HEK293 (cell line): Measurements from ENCODE around the gene ZNF692.
A peak's percentile ranks its signal among the peaks of the same experiment; 100 is the strongest.
"Not testable (repeated sequence)": the region's sequence is repeated elsewhere in the genome, so short reads cannot be mapped to it uniquely, and the experiment has no call there.

Experiments used
- CTCF ChIA-PET: fragments of 350-600 bp; formaldehyde crosslinking; extraction: SDS; loops from one replicate; lab custom pipeline; 2021; ENCODE audit warnings: antibody characterized with exemption; lab: Yijun Ruan, JAX
- POLR2A ChIA-PET: fragments of 300-600 bp; formaldehyde crosslinking; extraction: SDS; loops from one replicate; lab custom pipeline; 2020; ENCODE audit warnings: antibody characterized with exemption, inconsistent platforms; lab: Yijun Ruan, JAX
- H3K27ac ChIP-seq: fragments of 200-500 bp; sonication (Bioruptor generic); 2 replicates; pipeline ENCODE4 v1.5.1; 2014; ENCODE audit warnings: low read depth, low read length, control low read depth, inconsistent platforms; ENCODE audit errors: extremely low read depth
- H3K36me3 ChIP-seq, 2 experiments: fragments of 200-500 bp in 1 of 2; sonication (Bioruptor generic) in 1 of 2; 1 replicate in 1 of 2; 2 replicates in 1 of 2; pipeline ENCODE4 v1.5.1; 2014 to 2017; ENCODE audit warnings: inconsistent platforms in 2 of 2, low read length in 2 of 2; ENCODE audit not compliant: control insufficient read depth in 2 of 2, insufficient read depth in 1 of 2
- H3K4me1 ChIP-seq: fragments of 200-500 bp; sonication (Bioruptor generic); 2 replicates; pipeline ENCODE4 v1.5.1; 2014; ENCODE audit warnings: mild to moderate bottlenecking, low read length, inconsistent platforms; ENCODE audit not compliant: control insufficient read depth, insufficient read depth
- H3K4me3 ChIP-seq: 2 replicates; pipeline ENCODE4 v1.5.1; 2011; ENCODE audit warnings: low read depth, mild to moderate bottlenecking, control low read depth, low read length, moderate library complexity
- H3K9me3 ChIP-seq: fragments of 200-500 bp; sonication (Bioruptor generic); 2 replicates; pipeline ENCODE4 v1.5.1; 2014; ENCODE audit warnings: low read depth, low read length, inconsistent platforms; ENCODE audit not compliant: control insufficient read depth, insufficient read depth
- AEBP2 ChIP-seq: fragments of 450-650 bp; formaldehyde crosslinking; IDR thresholded peaks from 2 replicates; pipeline ENCODE4 v1.5.1; 2016; ENCODE audit warnings: missing biosample characterization, missing genetic modification characterization, borderline replicate concordance
- GLI4 ChIP-seq: fragments of 450-650 bp; formaldehyde crosslinking; IDR thresholded peaks from 2 replicates; pipeline ENCODE4 v1.5.1; 2016; ENCODE audit warnings: missing biosample characterization, missing genetic modification characterization
- KLF8 ChIP-seq: fragments of 450-650 bp; formaldehyde crosslinking; IDR thresholded peaks from 2 replicates; pipeline ENCODE4 v1.5.1; 2016; ENCODE audit warnings: missing biosample characterization, missing genetic modification characterization
- PBX3 ChIP-seq: sonication (generic); formaldehyde crosslinking; IDR thresholded peaks from 2 replicates; pipeline ENCODE4 v1.8.1; 2022; ENCODE audit warnings: mild to moderate bottlenecking, moderate library complexity, missing genetic modification reagents
- PRDM1 ChIP-seq: fragments of 450-650 bp; formaldehyde crosslinking; IDR thresholded peaks from 2 replicates; pipeline ENCODE4; 2016; ENCODE audit warnings: missing biosample characterization, missing genetic modification characterization
- SP3 ChIP-seq: fragments of 450-650 bp; formaldehyde crosslinking; IDR thresholded peaks from 2 replicates; pipeline ENCODE4 v1.5.1; 2016; ENCODE audit warnings: missing biosample characterization, missing genetic modification characterization
- TRIM28 ChIP-seq: IDR thresholded peaks from 2 replicates; pipeline ENCODE4 v1.6.1; 2011; ENCODE audit warnings: low read length, control low read depth, borderline replicate concordance
- ZBTB49 ChIP-seq: fragments of 450-650 bp; formaldehyde crosslinking; IDR thresholded peaks from 2 replicates; pipeline ENCODE4 v1.5.1; 2016; ENCODE audit warnings: missing biosample characterization, missing genetic modification characterization, low read depth
- ZNF140 ChIP-seq: fragments of 450-650 bp; formaldehyde crosslinking; IDR thresholded peaks from 2 replicates; pipeline ENCODE4 v1.5.1; 2016; ENCODE audit warnings: missing biosample characterization, missing genetic modification characterization
- ZNF146 ChIP-seq: fragments of 450-650 bp; formaldehyde crosslinking; IDR thresholded peaks from 2 replicates; pipeline ENCODE4 v1.5.1; 2016; ENCODE audit warnings: missing biosample characterization, missing genetic modification characterization
- ZNF2 ChIP-seq: fragments of 450-650 bp; formaldehyde crosslinking; IDR thresholded peaks from 2 replicates; pipeline ENCODE4 v1.5.1; 2016; ENCODE audit warnings: missing biosample characterization, missing genetic modification characterization
- ZNF335 ChIP-seq: fragments of 450-650 bp; formaldehyde crosslinking; conservative IDR thresholded peaks from 2 replicates; pipeline ENCODE4 v1.5.1; 2016; ENCODE audit warnings: missing biosample characterization, missing genetic modification characterization
- ZNF416 ChIP-seq: fragments of 450-650 bp; formaldehyde crosslinking; IDR thresholded peaks from 2 replicates; pipeline ENCODE4 v1.5.1; 2016; ENCODE audit warnings: missing biosample characterization, missing genetic modification characterization
- ZNF423 ChIP-seq: fragments of 450-650 bp; formaldehyde crosslinking; IDR thresholded peaks from 2 replicates; pipeline ENCODE4 v1.5.1; 2016; ENCODE audit warnings: missing biosample characterization, missing genetic modification characterization
- ZNF488 ChIP-seq: fragments of 450-650 bp; formaldehyde crosslinking; IDR thresholded peaks from 2 replicates; pipeline ENCODE4 v1.5.1; 2016; ENCODE audit warnings: missing biosample characterization, missing genetic modification characterization
- ZNF530 ChIP-seq: fragments of 450-650 bp; formaldehyde crosslinking; IDR thresholded peaks from 2 replicates; pipeline ENCODE4 v1.5.1; 2016; ENCODE audit warnings: low read depth, missing biosample characterization, missing genetic modification characterization
- ZNF555 ChIP-seq: fragments of 450-650 bp; formaldehyde crosslinking; conservative IDR thresholded peaks from 2 replicates; pipeline ENCODE4 v1.5.1; 2017; ENCODE audit warnings: missing biosample characterization, mild to moderate bottlenecking, missing genetic modification characterization, inconsistent platforms
- ZNF585B ChIP-seq: fragments of 450-650 bp; formaldehyde crosslinking; IDR thresholded peaks from 2 replicates; pipeline ENCODE4 v1.5.1; 2016; ENCODE audit warnings: missing biosample characterization, missing genetic modification characterization
- ZNF777 ChIP-seq: fragments of 450-650 bp; formaldehyde crosslinking; IDR thresholded peaks from 2 replicates; pipeline ENCODE4 v1.5.1; 2017; ENCODE audit warnings: missing biosample characterization, missing genetic modification characterization, borderline replicate concordance
- ZNF791 ChIP-seq: fragments of 450-650 bp; formaldehyde crosslinking; IDR thresholded peaks from 2 replicates; pipeline ENCODE4 v1.5.1; 2016; ENCODE audit warnings: missing biosample characterization, missing genetic modification characterization

ZNF692 gene

GRCh38 chr1:248831842-248832241 is 27.0 kb downstream of the ZNF692 start:
- Histone ChIP-seq H3K4me1 (no peaks in the 10 kb centered on the region), H3K27ac (no peak overlapping the region), H3K4me3 (no peak overlapping the region), H3K36me3 (no peaks in the 10 kb centered on the region), H3K9me3 (no peaks in the 10 kb centered on the region)
- TF ChIP-seq ZNF555 (tag by site-specific recombination), result no peak
- TF ChIP-seq SP3 (tag by site-specific recombination), result no peak
- no peak for TF ChIP-seq KLF8
- no peak for TF ChIP-seq GLI4
- TF ChIP-seq ZNF140, result no peak
- no peak for TF ChIP-seq PBX3
- TF ChIP-seq ZBTB49 (tag by site-specific recombination), result no peak
- TF ChIP-seq ZNF585B (tag by site-specific recombination), result no peak
- TF ChIP-seq AEBP2 (tag by site-specific recombination), result no peak
- no peak for TF ChIP-seq ZNF2 (tag by site-specific recombination)
- no peak for TF ChIP-seq ZNF335 (tag by site-specific recombination)
- TF ChIP-seq ZNF146, result no peak
- no peak for TF ChIP-seq TRIM28
- TF ChIP-seq ZNF488, result no peak
- no peak for TF ChIP-seq ZNF777
- TF ChIP-seq ZNF530, result no peak
- no peak for TF ChIP-seq ZNF416 (tag by site-specific recombination)
- POLR2A ChIA-PET, result no interaction called here
- CTCF ChIA-PET, result interaction anchor here (0.9 kb wide), 1 partner anchor 10 kb away, joined by 3 read pairs; no protein-coding TSS in a partner anchor

- POLR2A ChIA-PET, CTCF ChIA-PET, H3K4me1 ChIP-seq, H3K4me3 ChIP-seq, H3K27ac ChIP-seq, H3K36me3 ChIP-seq, H3K9me3 ChIP-seq: not testable (repeated sequence)
Measured at GRCh38 chr1:248830718-248831017, 28.2 kb downstream of the ZNF692 start.

GRCh38 chr1:248828845-248829244 is 30.0 kb downstream of the ZNF692 start:
- Histone ChIP-seq H3K36me3 (peaks cover 0 to 8% of the 10 kb centered on the region in 2 experiments; a peak in 1 of 3 replicates), H3K9me3 (no peaks in the 10 kb centered on the region), H3K4me3 (no peak overlapping the region), H3K4me1 (no peaks in the 10 kb centered on the region), H3K27ac (no peak overlapping the region)
- CTCF ChIA-PET, result no interaction called here
- POLR2A ChIA-PET, result no interaction called here
- TF ChIP-seq ZNF335 (tag by site-specific recombination) (peak; percentile 39; the same call in 1 of the 2 replicates), ZNF791 (no peak), PRDM1 (tag by site-specific recombination) (peak; percentile 53; the same call in 1 of the 2 replicates), ZNF423 (tag by site-specific recombination) (no peak)
